Urothelium cell line (cell line): Measurements from ENCODE around the gene CYP1A2.
A peak's percentile ranks its signal among the peaks of the same experiment; 100 is the strongest.
"Not testable (repeated sequence)": the region's sequence is repeated elsewhere in the genome, so short reads cannot be mapped to it uniquely, and the experiment has no call there.

ENCODE experiments used
- DNase-seq: peaks from one replicate; pipeline ENCODE4 v3.0.0; 2011; ENCODE audit warnings: low spot score, mixed read lengths
- FAIRE-seq: peaks from 2 replicates; lab custom pipeline; 2011; peaks lifted over from hg19 to GRCh38; lab: Jason Lieb, UNC

Gene CYP1A2, protein sequence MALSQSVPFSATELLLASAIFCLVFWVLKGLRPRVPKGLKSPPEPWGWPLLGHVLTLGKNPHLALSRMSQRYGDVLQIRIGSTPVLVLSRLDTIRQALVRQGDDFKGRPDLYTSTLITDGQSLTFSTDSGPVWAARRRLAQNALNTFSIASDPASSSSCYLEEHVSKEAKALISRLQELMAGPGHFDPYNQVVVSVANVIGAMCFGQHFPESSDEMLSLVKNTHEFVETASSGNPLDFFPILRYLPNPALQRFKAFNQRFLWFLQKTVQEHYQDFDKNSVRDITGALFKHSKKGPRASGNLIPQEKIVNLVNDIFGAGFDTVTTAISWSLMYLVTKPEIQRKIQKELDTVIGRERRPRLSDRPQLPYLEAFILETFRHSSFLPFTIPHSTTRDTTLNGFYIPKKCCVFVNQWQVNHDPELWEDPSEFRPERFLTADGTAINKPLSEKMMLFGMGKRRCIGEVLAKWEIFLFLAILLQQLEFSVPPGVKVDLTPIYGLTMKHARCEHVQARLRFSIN

DNA sequence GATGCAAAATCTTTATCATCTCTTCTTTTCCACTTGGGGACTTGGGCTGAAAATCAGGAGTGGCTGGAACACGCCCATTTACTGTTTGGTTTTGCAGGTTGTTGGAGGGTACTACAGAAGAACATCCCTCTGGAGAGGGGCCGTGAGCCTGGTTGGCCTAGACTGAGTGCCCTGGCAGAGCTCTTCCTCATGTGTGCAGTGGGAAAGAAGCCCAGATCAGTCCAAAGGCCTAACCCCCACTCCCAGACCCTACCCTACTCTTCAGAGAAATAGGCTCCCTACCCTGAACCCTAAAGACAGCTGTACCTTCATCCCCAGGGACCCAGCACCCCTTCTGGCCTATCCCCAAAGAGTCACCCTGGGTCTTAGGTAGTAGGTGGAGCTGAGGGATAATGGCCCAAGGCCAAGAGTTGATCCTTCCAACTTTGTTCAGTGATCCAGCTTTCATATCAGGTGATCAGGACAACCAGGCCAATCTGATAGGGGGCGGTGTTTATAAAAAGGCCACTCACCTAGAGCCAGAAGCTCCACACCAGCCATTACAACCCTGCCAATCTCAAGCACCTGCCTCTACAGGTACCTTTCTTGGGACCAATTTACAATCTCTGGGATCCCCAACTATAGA, at the start of gene CYP1A2:
TSS of gene CYP1A2 (plus strand) at position 524 of the 625 bp plus-strand sequence. CDS start 894 bp downstream, outside the sequence.
- DNase-seq = no peak
- FAIRE-seq = no peak

GRCh38 chr15:74709011-74709410, 39.6 kb upstream of the CYP1A2 start:
- DNase-seq = no peak
- no peak for FAIRE-seq

- no peak for FAIRE-seq
- DNase-seq = no peak
Observed at GRCh38 chr15:74709892-74710291, 38.8 kb upstream of the CYP1A2 start.

- DNase-seq = no peak
- FAIRE-seq = no peak
Observed at GRCh38 chr15:74710319-74711094, 38.1 kb upstream of the CYP1A2 start.

- FAIRE-seq = no peak
Observed at GRCh38 chr15:74712311-74712710, 36.3 kb upstream of the CYP1A2 start.

DNA sequence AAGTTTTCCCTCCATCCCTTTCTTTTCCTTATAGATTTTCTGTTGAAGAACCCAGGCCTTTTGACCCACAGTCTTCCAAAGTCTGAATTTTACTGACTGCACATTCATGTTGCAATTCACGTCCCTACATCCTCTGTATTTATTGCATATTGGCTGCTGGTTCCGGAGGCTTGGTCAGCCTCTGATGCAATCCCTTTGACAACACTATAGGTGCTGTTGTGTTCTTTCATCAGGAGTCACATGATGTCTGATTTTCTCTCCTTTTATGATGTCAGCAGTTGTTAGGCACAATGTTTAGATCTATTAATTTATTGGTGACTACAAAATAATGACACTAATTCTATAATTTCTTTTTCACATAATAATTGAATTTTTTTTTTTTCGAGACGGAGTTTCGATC, 32.0 kb upstream of the CYP1A2 start:
- FAIRE-seq (no peak), DNase-seq (no peak)

More at GRCh38 chr15:74712311-74712710, 36.3 kb upstream of the CYP1A2 start:
- no peak for DNase-seq

- FAIRE-seq = no peak
Observed at GRCh38 chr15:74722591-74722990, 26.1 kb upstream of the CYP1A2 start.

DNA sequence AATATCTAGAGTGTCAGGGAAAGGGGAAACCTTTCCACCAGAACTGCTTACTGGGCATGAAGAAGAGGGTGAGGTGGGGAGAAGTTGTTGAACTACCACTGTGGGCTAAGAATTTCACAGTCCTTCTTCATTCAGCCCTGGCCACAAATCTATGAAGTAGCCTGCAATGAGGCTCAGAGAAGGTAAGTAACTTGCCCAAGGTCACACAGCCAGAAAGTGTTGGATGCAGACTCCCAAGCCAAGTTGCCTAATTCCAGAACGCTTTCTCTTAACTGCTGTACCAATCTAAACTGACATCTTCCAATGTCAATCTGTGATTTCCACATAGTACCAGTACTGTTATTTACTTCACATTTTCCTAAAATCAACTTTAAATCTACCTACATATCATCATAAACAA, 25.5 kb upstream of the CYP1A2 start:
- DNase-seq = no peak
- no peak for FAIRE-seq

More at GRCh38 chr15:74722591-74722990, 26.1 kb upstream of the CYP1A2 start:
- no peak for DNase-seq

- DNase-seq (peak; percentile 18), FAIRE-seq (no peak)
Observed at GRCh38 chr15:74723754-74724334, 24.8 kb upstream of the CYP1A2 start.

DNA sequence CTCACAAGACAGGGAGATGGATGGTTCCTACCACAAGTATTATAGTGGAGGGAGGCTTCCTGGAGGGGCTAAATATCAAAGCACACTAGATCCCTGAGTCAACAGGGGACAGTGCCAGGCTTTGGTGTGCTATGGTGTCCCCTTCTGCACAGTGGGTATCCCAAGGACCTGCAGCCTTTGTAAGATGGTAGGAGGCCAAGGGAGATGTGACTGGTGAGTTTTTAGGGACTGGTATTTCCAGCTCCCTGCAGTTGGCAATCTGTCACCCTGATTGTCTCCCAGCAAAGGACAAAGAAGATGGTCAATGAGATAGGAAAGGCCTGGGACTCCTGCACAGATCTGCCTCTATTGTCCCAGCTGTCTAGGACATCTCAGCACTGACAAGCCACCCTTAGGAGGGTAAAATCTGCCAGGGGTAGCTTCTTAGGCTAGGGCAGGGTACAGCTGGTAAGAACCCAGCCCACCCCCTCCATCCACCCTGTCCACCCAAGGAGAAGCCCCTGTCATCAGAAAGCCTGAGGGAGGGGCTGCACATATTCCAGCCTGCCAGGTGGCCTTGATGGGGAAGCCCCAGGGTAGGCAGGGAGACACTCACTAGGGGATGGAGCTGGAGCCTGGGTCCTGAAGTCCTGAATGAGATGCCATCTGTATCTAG, 23.9 kb upstream of the CYP1A2 start:
- no peak for DNase-seq
- no peak for FAIRE-seq

GRCh38 chr15:74725225-74725774, 23.3 kb upstream of the CYP1A2 start, which contains the start of gene CYP1A1:
TSS of gene CYP1A1 (minus strand) at chr15:74725528. CDS start at chr15:74723097, 2,431 bp downstream.
- DNase-seq (peak; percentile 31), FAIRE-seq (no peak)

GRCh38 chr15:74725845-74726773, 22.5 kb upstream of the CYP1A2 start:
- DNase-seq (peak; percentile 35), FAIRE-seq (no peak)

DNA sequence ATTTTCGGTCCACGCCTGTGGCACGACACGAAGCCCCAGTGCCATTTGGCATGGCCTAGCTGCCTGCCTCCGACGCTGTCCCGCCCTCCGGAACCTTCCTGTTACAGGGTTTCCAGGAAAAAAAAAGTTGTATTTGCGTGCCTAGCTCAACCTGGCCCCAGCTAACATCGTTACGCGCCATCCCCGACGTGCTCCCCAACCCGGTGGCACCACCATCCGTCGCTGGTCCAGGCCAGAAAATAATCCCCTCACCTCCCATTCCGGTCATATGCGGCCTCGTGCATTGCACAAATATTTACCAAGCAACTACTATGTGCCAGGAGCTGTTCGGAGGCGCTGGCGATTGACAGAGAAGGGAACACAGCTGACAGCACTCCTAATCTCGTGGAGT, 21.9 kb upstream of the CYP1A2 start:
- DNase-seq (no peak), FAIRE-seq (no peak)

DNA sequence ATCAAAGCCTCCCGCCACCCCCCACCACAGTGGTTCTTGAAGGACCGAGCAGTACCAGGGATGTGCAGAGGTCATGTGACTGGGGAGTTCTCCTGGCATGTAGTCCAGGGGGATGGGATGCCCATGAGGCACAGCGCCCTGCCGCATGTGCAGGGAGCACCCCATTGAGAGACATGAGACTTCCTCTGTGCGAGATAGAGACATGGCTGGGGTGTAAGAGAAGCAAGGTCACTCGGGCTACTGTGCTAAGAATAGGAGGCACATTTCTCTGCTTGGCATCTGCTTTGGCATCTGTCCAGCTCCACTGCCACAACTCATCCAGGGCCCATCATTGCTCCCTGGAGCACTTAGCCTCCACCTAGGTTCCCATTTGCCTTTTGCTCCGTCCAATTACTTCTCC, 20.9 kb upstream of the CYP1A2 start:
- DNase-seq = no peak
- no peak for FAIRE-seq

DNA sequence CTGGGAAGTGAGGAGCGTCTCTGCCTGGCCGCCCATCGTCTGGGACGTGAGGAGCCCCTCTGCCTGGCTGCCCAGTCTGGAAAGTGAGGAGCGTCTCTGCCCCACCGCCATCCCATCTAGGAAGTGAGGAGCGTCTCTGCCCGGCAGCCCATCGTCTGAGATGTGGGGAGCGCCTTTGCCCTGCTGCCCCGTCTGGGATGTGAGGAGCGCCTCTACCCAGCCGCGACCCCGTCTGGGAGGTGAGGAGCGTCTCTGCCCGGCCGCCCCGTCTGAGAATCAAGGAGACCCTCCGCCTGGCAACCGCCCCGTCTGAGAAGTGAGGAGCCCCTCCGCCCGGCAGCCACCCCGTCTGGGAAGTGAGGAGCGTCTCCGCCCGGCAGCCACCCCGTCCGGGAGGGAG, 19.9 kb upstream of the CYP1A2 start:
- not testable (repeated sequence) for DNase-seq, FAIRE-seq

- not testable (repeated sequence) for DNase-seq, FAIRE-seq
Observed at GRCh38 chr15:74729372-74729771, 19.3 kb upstream of the CYP1A2 start.

- DNase-seq (no peak), FAIRE-seq (no peak)
Observed at GRCh38 chr15:74730619-74731316, 17.9 kb upstream of the CYP1A2 start.

GRCh38 chr15:74732846-74733245, 15.8 kb upstream of the CYP1A2 start:
- DNase-seq (no peak), FAIRE-seq (no peak)
